Measurements from ENCODE around the gene NKAPL.
A peak's percentile ranks its signal among the peaks of the same experiment; 100 is the strongest.

Gene NKAPL

DNA sequence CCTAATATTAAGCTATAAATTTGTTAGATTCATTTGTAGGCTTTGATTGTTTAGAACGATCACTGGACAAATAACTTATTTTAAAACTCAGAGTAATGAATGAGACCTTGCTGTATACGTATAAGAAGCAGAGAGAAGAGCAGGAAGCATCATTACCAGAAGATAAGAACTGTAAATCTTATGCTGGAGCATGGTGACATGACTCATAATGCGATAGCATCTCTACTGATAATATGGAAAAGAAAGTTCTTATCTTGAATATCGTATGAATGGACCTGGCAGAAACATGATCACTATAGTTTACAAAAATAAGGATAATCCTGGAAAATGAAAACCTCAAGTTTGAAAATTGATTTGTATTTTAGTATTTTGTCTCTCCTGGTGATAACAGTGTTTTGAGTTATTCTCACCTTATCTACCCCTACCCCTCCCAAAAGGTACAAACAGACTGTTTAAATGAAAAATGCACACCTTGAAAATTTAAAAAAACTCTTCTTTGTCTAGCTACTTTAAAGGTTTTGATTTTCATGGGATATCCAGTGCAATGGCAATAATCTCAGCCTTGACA is 5.8 kb downstream of the NKAPL start:
- TF ChIP-seq, protein P1, sequence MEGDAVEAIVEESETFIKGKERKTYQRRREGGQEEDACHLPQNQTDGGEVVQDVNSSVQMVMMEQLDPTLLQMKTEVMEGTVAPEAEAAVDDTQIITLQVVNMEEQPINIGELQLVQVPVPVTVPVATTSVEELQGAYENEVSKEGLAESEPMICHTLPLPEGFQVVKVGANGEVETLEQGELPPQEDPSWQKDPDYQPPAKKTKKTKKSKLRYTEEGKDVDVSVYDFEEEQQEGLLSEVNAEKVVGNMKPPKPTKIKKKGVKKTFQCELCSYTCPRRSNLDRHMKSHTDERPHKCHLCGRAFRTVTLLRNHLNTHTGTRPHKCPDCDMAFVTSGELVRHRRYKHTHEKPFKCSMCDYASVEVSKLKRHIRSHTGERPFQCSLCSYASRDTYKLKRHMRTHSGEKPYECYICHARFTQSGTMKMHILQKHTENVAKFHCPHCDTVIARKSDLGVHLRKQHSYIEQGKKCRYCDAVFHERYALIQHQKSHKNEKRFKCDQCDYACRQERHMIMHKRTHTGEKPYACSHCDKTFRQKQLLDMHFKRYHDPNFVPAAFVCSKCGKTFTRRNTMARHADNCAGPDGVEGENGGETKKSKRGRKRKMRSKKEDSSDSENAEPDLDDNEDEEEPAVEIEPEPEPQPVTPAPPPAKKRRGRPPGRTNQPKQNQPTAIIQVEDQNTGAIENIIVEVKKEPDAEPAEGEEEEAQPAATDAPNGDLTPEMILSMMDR (IDR thresholded peaks at IDR 0.05) = no peak
- no peak overlapping the region for H3K27ac ChIP-seq
- no peak overlapping the region for H3K4me3 ChIP-seq
- DNase-seq (ENCODE audit: low spot score) = no peak

GRCh38 chr6:28266563-28266961 is 7.5 kb downstream of the NKAPL start:
- Histone ChIP-seq H3K4me3 (peak overlapping the region; percentile 87), H3K27ac (peak overlapping the region; percentile 61 to 86)
- TF ChIP-seq, protein P1 (IDR thresholded peaks at IDR 0.05) = no peak
- DNase-seq (ENCODE audit: low spot score) = no peak

GRCh38 chr6:28266962-28267694 is 8.0 kb downstream of the NKAPL start, which contains the start of gene ZSCAN26:
Gene ZSCAN26 (plus strand): TSS chr6:28267143. CDS start chr6:28271920, 4,777 bp downstream.
- Histone ChIP-seq H3K27ac (peak within 1 kb of the TSS; percentile 61 to 86), H3K4me3 (peak within 1 kb of the TSS; percentile 87)
- TF ChIP-seq, protein P1 (IDR thresholded peaks at IDR 0.05) = no peak
- peak; percentile 86 for DNase-seq (ENCODE audit: low spot score)

DNA sequence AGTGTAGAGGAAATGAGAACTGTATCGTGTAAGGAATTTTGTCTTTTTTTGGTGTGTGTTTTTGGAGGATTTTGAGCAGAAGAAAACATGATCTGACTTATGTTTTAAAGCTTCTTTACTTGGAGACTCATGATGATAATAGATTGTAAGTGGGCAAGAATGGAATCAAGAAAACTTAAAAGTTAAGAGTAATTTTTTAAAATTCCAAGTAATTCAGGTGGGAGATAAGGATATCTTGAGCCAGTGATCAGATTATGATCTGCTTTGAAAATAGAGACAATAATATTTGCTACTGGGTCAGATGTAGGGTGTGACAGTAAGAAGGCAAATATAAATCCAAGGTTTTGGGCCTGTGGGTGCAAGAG is 8.6 kb downstream of the NKAPL start:
- no peak for DNase-seq (ENCODE audit: low spot score)
- peak overlapping the region; percentile 87 for H3K4me3 ChIP-seq
- TF ChIP-seq, protein P1 (IDR thresholded peaks at IDR 0.05) = no peak
- H3K27ac ChIP-seq = peak overlapping the region; percentile 61 to 86

- no peak for DNase-seq (ENCODE audit: low spot score)
- Histone ChIP-seq H3K4me3 (no peak overlapping the region), H3K27ac (no peak overlapping the region)
- TF ChIP-seq, protein P1 (IDR thresholded peaks at IDR 0.05) = no peak
These were observed 10.4 kb downstream of the NKAPL start for GRCh38 chr6:28269492-28269891.

GRCh38 chr6:28274888-28275287 is 15.8 kb downstream of the NKAPL start:
- Histone ChIP-seq H3K4me3 (no peak overlapping the region), H3K27ac (no peak overlapping the region)
- no peak for DNase-seq (ENCODE audit: low spot score)
- TF ChIP-seq, protein P1 (IDR thresholded peaks at IDR 0.05) = no peak

GRCh38 chr6:28277746-28278145 is 18.6 kb downstream of the NKAPL start:
- TF ChIP-seq, protein P1 (IDR thresholded peaks at IDR 0.05) = no peak
- Histone ChIP-seq H3K27ac (no peak overlapping the region), H3K4me3 (no peak overlapping the region)
- DNase-seq (ENCODE audit: low spot score) = no peak

Measured in coronary artery (tissue), 2 donors.